Transverse colon (tissue), 4 donors: Measurements from ENCODE around the gene NR2E3.

Experiments used
- CTCF ChIP-seq, 5 experiments: fragments of 200-600 bp in 3 of 5; fragments of 450-650 bp in 2 of 5; sonication (generic) in 3 of 5; IDR thresholded peaks; 1 replicate in 2 of 5; 2 replicates in 3 of 5; pipeline ENCODE4 v1.5.1; 2016 to 2017; ENCODE audit warnings: antibody characterized with exemption in 5 of 5, inconsistent platforms in 3 of 5, mild to moderate bottlenecking in 2 of 5, moderate library complexity in 1 of 5
- POLR2A ChIP-seq: fragments of 450-650 bp; IDR thresholded peaks from one replicate; pipeline ENCODE4 v1.6.1; 2016; ENCODE audit warnings: antibody characterized with exemption, mild to moderate bottlenecking, moderate library complexity
- POLR2AphosphoS5 ChIP-seq, 3 donors: sonication (generic); formaldehyde crosslinking; IDR thresholded peaks; one replicate each; pipeline ENCODE4 v1.6.1; 2016; ENCODE audit warnings: antibody characterized with exemption in 3 of 3

DNA sequence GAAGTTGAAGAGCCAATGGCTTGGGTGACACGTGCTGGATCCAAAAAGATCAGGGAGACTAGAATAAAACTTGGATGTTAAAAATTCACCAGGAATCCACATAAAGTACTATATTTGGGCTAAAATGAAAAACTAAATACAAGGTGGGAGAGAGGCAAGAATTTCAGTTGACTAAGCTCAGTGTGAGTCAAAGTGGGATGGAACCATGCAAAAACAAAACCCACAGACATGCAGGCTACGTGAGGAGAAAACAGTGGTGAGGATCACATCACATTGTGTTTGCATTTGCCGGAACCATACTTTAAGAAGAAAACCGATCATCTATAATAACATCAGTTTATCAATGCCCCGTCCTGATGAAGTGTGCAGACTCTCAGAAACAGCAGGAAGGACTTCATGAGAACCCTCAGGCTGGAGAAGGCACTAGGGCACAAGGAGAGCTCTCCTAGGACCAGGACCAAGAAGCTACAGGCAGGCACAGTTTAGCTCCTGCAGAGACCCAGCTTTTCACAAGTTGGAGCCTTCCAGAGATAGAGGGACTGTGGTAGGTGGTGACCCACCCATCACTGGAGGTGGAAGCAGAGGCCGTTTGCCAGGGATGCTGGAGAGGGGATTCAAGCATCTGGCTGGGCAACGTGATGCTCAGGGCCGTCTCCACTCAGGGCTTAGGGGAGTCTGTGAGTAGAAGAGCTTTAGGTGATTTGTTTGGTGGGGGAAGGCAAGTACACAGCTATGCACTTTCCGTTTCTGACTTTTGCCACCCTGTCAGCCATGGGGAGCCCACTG, 29.0 kb upstream of the NR2E3 start:
- TF ChIP-seq CTCF (IDR thresholded peaks at IDR 0.05) (no peak), POLR2A (no peak), POLR2AphosphoS5 (IDR thresholded peaks at IDR 0.05) (no peak)
